Skeletal muscle satellite cell (primary cell): ENCODE results near the gene COL12A1.

Source experiments
- H3K27me3 ChIP-seq: 2 replicates; pipeline ENCODE4 v1.7.0; 2013; ENCODE audit warnings: low read length; ENCODE audit not compliant: control insufficient read depth, insufficient read depth
- H3K36me3 ChIP-seq: 2 replicates; pipeline ENCODE4 v1.7.0; 2013; ENCODE audit warnings: mild to moderate bottlenecking, control low read depth, low read length; ENCODE audit not compliant: insufficient read depth
- H3K4me1 ChIP-seq: 2 replicates; pipeline ENCODE4 v1.7.0; 2013; ENCODE audit warnings: low read length; ENCODE audit not compliant: control insufficient read depth, insufficient read depth
- H3K4me2 ChIP-seq: 2 replicates; pipeline ENCODE4 v1.7.0; 2013; ENCODE audit warnings: mild to moderate bottlenecking, low read length
- H3K4me3 ChIP-seq: 2 replicates; pipeline ENCODE4 v1.7.0; 2013; ENCODE audit warnings: low read length
- H3K9ac ChIP-seq: 2 replicates; pipeline ENCODE4 v1.7.0; 2013; ENCODE audit warnings: mild to moderate bottlenecking, low read depth, low read length, moderate library complexity
- H3K9me3 ChIP-seq: replicated peaks from 2 replicates; pipeline ENCODE4 v1.7.0; 2013; ENCODE audit warnings: mild to moderate bottlenecking, control low read depth, low read length

COL12A1 gene

DNA sequence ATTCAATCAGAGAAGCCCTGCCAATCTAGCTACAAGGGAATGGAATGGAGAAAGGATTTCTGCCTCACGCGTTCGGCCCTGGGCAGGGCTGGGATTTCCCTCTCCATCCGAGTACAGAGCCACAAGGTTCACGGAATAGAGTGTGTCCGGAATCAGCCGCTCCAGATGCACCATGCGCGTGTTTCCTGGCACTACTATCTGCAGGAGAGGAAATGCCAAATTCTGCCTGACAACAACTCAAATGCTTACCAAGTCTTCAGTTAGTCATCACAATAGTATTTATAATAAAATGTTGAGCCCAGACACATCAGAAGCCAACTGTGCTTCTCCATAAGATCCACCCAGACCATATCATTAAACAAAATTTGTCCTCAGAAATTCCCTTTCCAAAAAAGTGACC, 75.1 kb downstream of the COL12A1 start:
- H3K4me2 ChIP-seq, result peak overlapping the region; percentile 24
- no peak overlapping the region for H3K9ac ChIP-seq
- H3K9me3 ChIP-seq, result no peaks in the 10 kb centered on the region
- H3K4me3 ChIP-seq, result no peak overlapping the region
- H3K36me3 ChIP-seq, result peaks cover 52% of the 10 kb centered on the region
- H3K4me1 ChIP-seq, result peaks cover 14% of the 10 kb centered on the region
- no peaks in the 10 kb centered on the region for H3K27me3 ChIP-seq

GRCh38 chr6:75128878-75129570, 76.8 kb downstream of the COL12A1 start:
- no peak overlapping the region for H3K9ac ChIP-seq
- H3K9me3 ChIP-seq, result no peaks in the 10 kb centered on the region
- H3K27me3 ChIP-seq, result no peaks in the 10 kb centered on the region
- H3K4me2 ChIP-seq, result no peak overlapping the region
- peaks cover 14% of the 10 kb centered on the region for H3K4me1 ChIP-seq
- peaks cover 58% of the 10 kb centered on the region for H3K36me3 ChIP-seq
- H3K4me3 ChIP-seq, result no peak overlapping the region

GRCh38 chr6:75126518-75126917, 79.3 kb downstream of the COL12A1 start:
- Histone ChIP-seq H3K9ac (no peak overlapping the region), H3K4me1 (peaks cover 12% of the 10 kb centered on the region), H3K36me3 (peaks cover 43% of the 10 kb centered on the region), H3K27me3 (no peaks in the 10 kb centered on the region), H3K9me3 (no peaks in the 10 kb centered on the region), H3K4me2 (no peak overlapping the region), H3K4me3 (no peak overlapping the region)

- Histone ChIP-seq H3K4me2 (no peak overlapping the region), H3K4me3 (no peak overlapping the region), H3K9ac (no peak overlapping the region), H3K4me1 (no peaks in the 10 kb centered on the region), H3K9me3 (no peaks in the 10 kb centered on the region), H3K27me3 (no peaks in the 10 kb centered on the region), H3K36me3 (peaks cover 46% of the 10 kb centered on the region)
Observed at GRCh38 chr6:75124983-75125382, 80.9 kb downstream of the COL12A1 start.

DNA sequence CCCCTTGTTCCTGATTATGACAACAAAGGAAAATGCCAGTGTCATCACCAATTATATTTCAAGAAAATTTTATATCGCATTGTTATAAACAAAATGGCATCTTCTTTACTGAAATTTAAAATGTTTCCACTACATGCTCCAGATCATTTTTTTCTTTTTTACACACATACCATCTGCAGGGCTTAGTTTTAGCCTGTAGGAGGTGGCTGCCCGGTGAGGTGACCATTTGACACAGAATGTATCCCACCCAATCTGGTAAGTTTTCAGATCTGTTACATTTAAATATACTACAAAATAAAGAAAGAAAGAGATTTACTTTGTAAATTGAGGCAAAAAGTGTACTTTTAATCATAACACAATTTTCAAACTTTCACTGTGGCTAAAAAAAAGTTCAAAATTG, 81.8 kb downstream of the COL12A1 start:
- H3K9ac ChIP-seq, result no peak overlapping the region
- peaks cover 47% of the 10 kb centered on the region for H3K36me3 ChIP-seq
- H3K4me1 ChIP-seq, result no peaks in the 10 kb centered on the region
- H3K27me3 ChIP-seq, result no peaks in the 10 kb centered on the region
- no peak overlapping the region for H3K4me2 ChIP-seq
- H3K9me3 ChIP-seq, result no peaks in the 10 kb centered on the region
- no peak overlapping the region for H3K4me3 ChIP-seq

GRCh38 chr6:75118925-75119515, 86.8 kb downstream of the COL12A1 start:
- no peak overlapping the region for H3K4me2 ChIP-seq
- H3K9ac ChIP-seq, result no peak overlapping the region
- no peaks in the 10 kb centered on the region for H3K27me3 ChIP-seq
- H3K9me3 ChIP-seq, result no peaks in the 10 kb centered on the region
- no peaks in the 10 kb centered on the region for H3K4me1 ChIP-seq
- no peak overlapping the region for H3K4me3 ChIP-seq
- peaks cover 48% of the 10 kb centered on the region for H3K36me3 ChIP-seq

DNA sequence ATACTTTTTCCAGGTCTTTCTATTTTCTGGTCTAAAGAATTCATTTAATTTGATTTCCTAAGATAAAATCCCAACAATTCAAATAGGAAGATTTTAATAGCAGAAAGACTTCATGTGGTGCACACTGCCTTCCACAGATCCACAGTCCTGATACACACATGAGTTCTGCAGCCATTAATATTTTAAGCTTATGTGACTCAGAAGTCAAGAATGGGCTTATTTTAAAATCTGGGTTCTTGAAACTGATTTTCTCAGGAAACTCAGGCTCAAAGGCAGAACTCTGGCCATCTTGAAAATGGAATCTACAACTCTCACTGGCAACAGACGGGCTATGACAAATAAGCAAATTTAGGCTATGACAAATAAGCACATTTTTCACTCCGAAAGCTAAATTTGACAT, 88.2 kb downstream of the COL12A1 start:
- Histone ChIP-seq H3K4me1 (no peaks in the 10 kb centered on the region), H3K9me3 (no peaks in the 10 kb centered on the region), H3K4me3 (no peak overlapping the region), H3K4me2 (no peak overlapping the region), H3K36me3 (peaks cover 48% of the 10 kb centered on the region), H3K9ac (no peak overlapping the region), H3K27me3 (no peaks in the 10 kb centered on the region)

- H3K4me1 ChIP-seq, result no peaks in the 10 kb centered on the region
- H3K4me2 ChIP-seq, result no peak overlapping the region
- no peaks in the 10 kb centered on the region for H3K27me3 ChIP-seq
- H3K9ac ChIP-seq, result no peak overlapping the region
- H3K4me3 ChIP-seq, result no peak overlapping the region
- no peaks in the 10 kb centered on the region for H3K9me3 ChIP-seq
- peaks cover 48% of the 10 kb centered on the region for H3K36me3 ChIP-seq
Observed at GRCh38 chr6:75116946-75117345, 88.9 kb downstream of the COL12A1 start.

DNA sequence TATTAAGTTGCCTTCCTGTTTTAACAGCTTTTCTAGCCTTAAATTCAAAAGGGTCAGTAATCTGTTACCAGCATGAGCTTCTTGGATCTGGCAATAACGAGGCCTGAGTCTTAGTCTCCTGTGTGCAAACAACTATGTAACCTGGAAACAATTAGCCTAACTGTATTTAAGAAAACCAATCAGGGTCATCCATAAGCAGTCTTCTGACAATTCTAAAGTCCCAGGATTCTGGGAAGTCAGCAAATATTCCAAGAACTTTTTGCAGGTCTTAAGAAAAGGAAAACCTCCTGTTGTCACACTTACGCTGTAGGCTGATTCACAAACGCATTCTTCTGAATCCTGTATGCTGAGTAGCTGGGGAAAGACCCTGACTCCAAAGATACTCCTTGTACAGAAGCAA, 90.4 kb downstream of the COL12A1 start:
- no peak overlapping the region for H3K4me3 ChIP-seq
- H3K27me3 ChIP-seq, result no peaks in the 10 kb centered on the region
- no peak overlapping the region for H3K4me2 ChIP-seq
- H3K36me3 ChIP-seq, result peaks cover 44% of the 10 kb centered on the region
- no peaks in the 10 kb centered on the region for H3K9me3 ChIP-seq
- H3K9ac ChIP-seq, result no peak overlapping the region
- H3K4me1 ChIP-seq, result no peaks in the 10 kb centered on the region

DNA sequence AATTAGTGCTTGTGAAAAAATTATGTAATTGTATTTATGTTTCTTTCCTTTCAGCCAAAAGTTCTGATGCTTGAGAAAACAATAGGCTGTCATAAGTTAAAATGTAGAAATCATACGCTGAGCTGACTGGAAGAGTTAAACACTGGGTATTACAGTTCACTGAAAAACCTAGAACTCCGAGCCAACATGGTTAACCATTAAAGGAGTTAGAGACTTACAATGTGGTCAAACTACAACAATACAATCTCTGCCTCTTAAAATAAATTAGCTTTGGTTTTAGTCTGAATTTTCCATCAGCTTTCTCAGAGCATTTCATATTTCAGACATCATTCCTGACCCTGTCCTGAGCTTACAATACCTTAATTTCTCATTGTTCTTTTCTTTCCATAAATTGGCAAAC, 91.0 kb downstream of the COL12A1 start:
- H3K4me3 ChIP-seq, result no peak overlapping the region
- no peak overlapping the region for H3K9ac ChIP-seq
- H3K27me3 ChIP-seq, result no peaks in the 10 kb centered on the region
- H3K4me1 ChIP-seq, result no peaks in the 10 kb centered on the region
- peaks cover 42% of the 10 kb centered on the region for H3K36me3 ChIP-seq
- H3K4me2 ChIP-seq, result no peak overlapping the region
- no peaks in the 10 kb centered on the region for H3K9me3 ChIP-seq

- H3K4me2 ChIP-seq, result no peak overlapping the region
- no peaks in the 10 kb centered on the region for H3K4me1 ChIP-seq
- H3K9ac ChIP-seq, result no peak overlapping the region
- H3K27me3 ChIP-seq, result no peaks in the 10 kb centered on the region
- no peaks in the 10 kb centered on the region for H3K9me3 ChIP-seq
- no peak overlapping the region for H3K4me3 ChIP-seq
- H3K36me3 ChIP-seq, result peaks cover 36% of the 10 kb centered on the region
Observed at GRCh38 chr6:75114195-75114594, 91.7 kb downstream of the COL12A1 start.

DNA sequence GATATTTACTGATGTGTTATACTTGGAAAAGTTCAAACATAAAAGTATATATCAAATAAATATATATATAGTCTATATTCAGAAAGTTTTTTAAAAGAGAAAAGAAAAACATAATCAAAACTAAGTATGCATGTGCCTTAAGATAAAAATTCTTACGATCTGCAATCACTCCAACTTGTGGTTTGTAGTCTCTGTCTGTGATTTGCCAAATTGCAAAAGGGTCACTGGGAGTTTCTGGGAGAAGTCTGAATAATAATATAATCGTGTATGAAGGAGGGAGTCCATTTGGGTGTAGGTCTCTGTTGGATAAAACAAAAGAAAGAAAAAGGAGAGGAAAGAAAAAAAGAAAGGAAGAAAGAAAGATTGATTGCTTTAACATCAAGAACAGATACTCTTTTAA, 92.4 kb downstream of the COL12A1 start:
- Histone ChIP-seq H3K4me2 (no peak overlapping the region), H3K9me3 (no peaks in the 10 kb centered on the region), H3K4me3 (no peak overlapping the region), H3K36me3 (peaks cover 29% of the 10 kb centered on the region), H3K9ac (no peak overlapping the region), H3K27me3 (no peaks in the 10 kb centered on the region), H3K4me1 (no peaks in the 10 kb centered on the region)
